ENCODE measurements around the gene NHS.

Gene NHS

GRCh38 chrX:17563515-17563914 lies 188.5 kb downstream of the NHS start:
- Histone ChIP-seq H3K4me2 (no peak overlapping the region), H3K27me3 (ENCODE audit: insufficient read depth, low read depth) (no peaks in the 10 kb centered on the region), H3K79me2 (ENCODE audit: insufficient read depth, low read depth) (no peaks in the 10 kb centered on the region), H3K4me1 (ENCODE audit: low read depth, poor library complexity, severe bottlenecking) (peaks cover 7% of the 10 kb centered on the region), H3K36me3 (ENCODE audit: insufficient read depth) (no peaks in the 10 kb centered on the region), H3K4me3 (IDR thresholded peaks at IDR 0.05; ENCODE audit: insufficient read depth, low read depth, low read length) (no peak overlapping the region), H4K20me1 (ENCODE audit: insufficient read depth) (no peaks in the 10 kb centered on the region), H2AFZ (ENCODE audit: low read depth) (no peak overlapping the region), H3K27ac (no peak overlapping the region), H3K9ac (no peak overlapping the region)
- TF ChIP-seq CTCF (conservative IDR thresholded peaks at IDR 0.05; ENCODE audit: low read depth, low read length), result no peak

GRCh38 chrX:17564689-17565409 lies 189.8 kb downstream of the NHS start:
- no peak overlapping the region for H3K4me2 ChIP-seq
- H3K79me2 ChIP-seq (ENCODE audit: insufficient read depth, low read depth), result no peaks in the 10 kb centered on the region
- H3K9ac ChIP-seq, result no peak overlapping the region
- no peaks in the 10 kb centered on the region for H4K20me1 ChIP-seq (ENCODE audit: insufficient read depth)
- H3K36me3 ChIP-seq (ENCODE audit: insufficient read depth), result no peaks in the 10 kb centered on the region
- H3K27ac ChIP-seq, result no peak overlapping the region
- TF ChIP-seq CTCF (conservative IDR thresholded peaks at IDR 0.05; ENCODE audit: low read depth, low read length), result no peak
- H3K4me3 ChIP-seq (IDR thresholded peaks at IDR 0.05; ENCODE audit: insufficient read depth, low read depth, low read length), result no peak overlapping the region
- H3K4me1 ChIP-seq (ENCODE audit: low read depth, poor library complexity, severe bottlenecking), result peaks cover 5% of the 10 kb centered on the region
- H3K27me3 ChIP-seq (ENCODE audit: insufficient read depth, low read depth), result no peaks in the 10 kb centered on the region
- no peak overlapping the region for H2AFZ ChIP-seq (ENCODE audit: low read depth)

GRCh38 chrX:17566740-17567139 lies 191.7 kb downstream of the NHS start:
- no peak for TF ChIP-seq CTCF (conservative IDR thresholded peaks at IDR 0.05; ENCODE audit: low read depth, low read length)
- no peaks in the 10 kb centered on the region for H3K27me3 ChIP-seq (ENCODE audit: insufficient read depth, low read depth)
- H3K4me2 ChIP-seq, result no peak overlapping the region
- no peak overlapping the region for H3K4me3 ChIP-seq (IDR thresholded peaks at IDR 0.05; ENCODE audit: insufficient read depth, low read depth, low read length)
- H3K79me2 ChIP-seq (ENCODE audit: insufficient read depth, low read depth), result no peaks in the 10 kb centered on the region
- H3K27ac ChIP-seq, result no peak overlapping the region
- H3K4me1 ChIP-seq (ENCODE audit: low read depth, poor library complexity, severe bottlenecking), result no peaks in the 10 kb centered on the region
- H2AFZ ChIP-seq (ENCODE audit: low read depth), result no peak overlapping the region
- no peak overlapping the region for H3K9ac ChIP-seq
- H3K36me3 ChIP-seq (ENCODE audit: insufficient read depth), result no peaks in the 10 kb centered on the region
- H4K20me1 ChIP-seq (ENCODE audit: insufficient read depth), result no peaks in the 10 kb centered on the region

GRCh38 chrX:17567187-17567586 lies 192.2 kb downstream of the NHS start:
- Histone ChIP-seq H2AFZ (ENCODE audit: low read depth) (no peak overlapping the region), H3K36me3 (ENCODE audit: insufficient read depth) (no peaks in the 10 kb centered on the region), H3K4me1 (ENCODE audit: low read depth, poor library complexity, severe bottlenecking) (no peaks in the 10 kb centered on the region), H3K27ac (no peak overlapping the region), H4K20me1 (ENCODE audit: insufficient read depth) (no peaks in the 10 kb centered on the region), H3K79me2 (ENCODE audit: insufficient read depth, low read depth) (no peaks in the 10 kb centered on the region), H3K4me3 (IDR thresholded peaks at IDR 0.05; ENCODE audit: insufficient read depth, low read depth, low read length) (no peak overlapping the region), H3K9ac (no peak overlapping the region), H3K4me2 (no peak overlapping the region), H3K27me3 (ENCODE audit: insufficient read depth, low read depth) (no peaks in the 10 kb centered on the region)
- no peak for TF ChIP-seq CTCF (conservative IDR thresholded peaks at IDR 0.05; ENCODE audit: low read depth, low read length)
